Motor neuron (in vitro differentiated cells): ENCODE data around the gene LSM14B. TPM values are rescaled to one million over a fixed set of nuclear protein-coding genes. Genes with fewer than 3 reads are reported as not detected.
A peak's percentile ranks its signal among the peaks of the same experiment; 100 is the strongest.

Experiments used
- ATAC-seq, 8 experiments: fragments of 200-7000 bp; cut with Tn5 transposase; replicated peaks in 6 of 8; 2 replicates each; pipeline ENCODE4 v1.8.0; 2021; ENCODE audit warnings: mild to moderate bottlenecking in 8 of 8, moderate library complexity in 8 of 8
- H3K27ac ChIP-seq, 2 donors: fragments of 250-450 bp; sonication (Bioruptor Pico); 2 replicates each; pipeline ENCODE4 v1.9.0; 2021; ENCODE audit warnings: antibody characterized with exemption in 2 of 2, mild to moderate bottlenecking in 2 of 2, moderate library complexity in 1 of 2
- H3K4me1 ChIP-seq, 2 donors: fragments of 250-450 bp; sonication (Bioruptor Pico); replicated peaks in 1 of 2; 2 replicates each; pipeline ENCODE4 v1.6.1; 2021; ENCODE audit warnings: antibody characterized with exemption in 2 of 2, mild to moderate bottlenecking in 2 of 2, moderate library complexity in 1 of 2
- H3K4me3 ChIP-seq, 5 donors: fragments of 250-450 bp; sonication (Bioruptor Pico); 2 replicates each; pipeline ENCODE4 v1.9.0; 2021; ENCODE audit warnings: antibody characterized with exemption in 5 of 5, mild to moderate bottlenecking in 5 of 5, moderate library complexity in 4 of 5
- WGBS, 10 experiments: fragments of 450-650 bp; shearing (Covaris generic); methylation state at CpG; one replicate each; pipeline ENCODE4 v1.0.0; 2022; 5-methylcytosine and 5-hydroxymethylcytosine counted together
- in situ Hi-C, 9 experiments: fragments of 400-800 bp; cut with MboI; loops; one replicate each; pipeline ENCODE4 v1.15.0; 2021; ENCODE audit warnings: low sequenced_read_pairs in 9 of 9, low pct_unique_long_range_greater_than_20kb in 2 of 9; ENCODE audit not compliant: unreplicated experiment in 9 of 9
- total RNA-seq, 8 experiments: library from RNA; unstranded; fragments of 300-600 nt; gene quantifications; 2 replicates each; pipeline versions ENCODE4 v1.2.3 to v1.2.4, GENCODE V29; 2022

Gene LSM14B
- total RNA-seq, 8 experiments from 2014 or later = 27.2 to 79.3 (median 55.4) TPM

DNA sequence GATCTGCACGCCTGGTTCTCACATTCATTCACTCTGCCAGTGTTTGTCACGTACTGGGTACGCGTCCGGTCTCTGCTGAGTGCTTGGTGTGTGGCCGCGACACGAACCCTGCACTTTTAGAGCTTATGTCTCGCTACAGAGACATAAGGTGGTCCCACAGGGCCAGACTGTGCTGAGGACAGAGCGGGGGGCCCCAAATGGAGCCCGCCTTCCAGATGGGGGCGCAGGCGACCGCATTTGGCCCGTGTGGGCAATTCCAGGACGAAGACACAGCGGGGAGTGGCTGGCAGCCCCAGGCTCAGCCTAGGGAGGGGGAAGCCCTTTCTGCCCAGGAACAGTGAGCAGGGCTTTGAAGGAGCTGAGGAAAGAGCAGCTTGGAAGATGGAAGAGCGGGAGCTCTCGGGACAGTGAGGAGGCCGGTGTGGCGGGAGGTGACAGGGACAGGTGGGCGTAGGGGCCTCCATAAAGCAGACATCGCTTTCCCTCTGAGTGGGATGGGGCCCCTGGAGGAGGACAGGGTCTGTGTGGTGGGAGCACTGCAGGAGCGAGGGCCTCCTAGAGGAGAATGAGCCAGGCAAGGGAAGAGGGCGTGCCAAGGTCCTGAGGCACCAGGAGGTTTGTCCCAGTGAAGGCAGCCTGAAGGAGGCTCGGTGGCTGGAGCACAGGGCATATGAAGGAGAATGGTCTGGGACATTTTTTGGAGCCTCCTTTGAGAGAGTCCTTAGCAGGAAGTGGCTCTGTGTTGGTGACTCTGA is 52.8 kb downstream of the LSM14B start:
- in situ Hi-C loops = loop anchor here in 1 of 9 experiments (25.0 kb wide), 1 partner anchor 212 kb away; the partner anchor contains the start of gene RPS21
- Histone ChIP-seq H3K27ac (no peak overlapping the region), H3K4me1 (no peaks in the 10 kb centered on the region), H3K4me3 (no peak overlapping the region)
- peak in 1 of 8 experiments; percentile 12 for ATAC-seq
- 92 to 100% (median 100%) methylated on average over 2 to 7 of the region's 26 CpGs; no CpG with 5 or more reads in 3 of the 10 experiments for WGBS, 10 experiments

DNA sequence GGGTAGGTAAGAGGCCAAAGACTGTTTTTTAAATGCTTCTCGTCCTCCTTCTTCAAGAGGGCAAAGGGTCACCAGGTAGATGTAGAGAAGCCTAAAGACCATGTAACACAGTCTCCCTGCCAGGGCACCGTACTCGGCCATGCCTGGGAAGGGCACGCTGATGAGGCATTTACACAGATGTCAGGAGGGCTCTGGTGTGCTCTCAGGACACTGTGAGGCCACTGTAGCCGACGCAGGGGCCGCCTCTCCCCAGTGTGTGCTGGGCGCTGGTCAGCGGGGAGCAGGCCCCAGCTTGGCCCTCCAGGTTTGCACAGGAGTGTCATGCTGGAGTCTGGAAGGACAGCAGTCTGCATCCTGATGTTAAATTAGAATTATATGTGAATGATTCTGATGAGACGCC is 53.4 kb downstream of the LSM14B start:
- no peak overlapping the region for H3K27ac ChIP-seq
- no peaks in the 10 kb centered on the region for H3K4me1 ChIP-seq
- no peak overlapping the region for H3K4me3 ChIP-seq
- no peak for ATAC-seq
- 17 to 100% (median 100%) methylated on average over 1 to 6 of the region's 10 CpGs; no CpG with 5 or more reads in 2 of the 10 experiments for WGBS, 10 experiments
- in situ Hi-C loops = loop anchor here in 1 of 9 experiments (25.0 kb wide), 1 partner anchor 212 kb away; the partner anchor contains the start of gene RPS21

- ATAC-seq = no peak
- in situ Hi-C loops = loop anchor here in 1 of 9 experiments (25.0 kb wide), 1 partner anchor 210 kb away; the partner anchor contains the start of gene RPS21
- Histone ChIP-seq H3K4me3 (no peak overlapping the region), H3K4me1 (peaks cover 4 to 5% of the 10 kb centered on the region in 2 donors), H3K27ac (no peak overlapping the region)
- WGBS, 10 experiments = 76 to 94% (median 92%) methylated on average over 3 to 10 of the region's 15 CpGs; no CpG with 5 or more reads in 5 of the 10 experiments
Observed at GRCh38 chr20:62176866-62177265, 54.6 kb downstream of the LSM14B start.

GRCh38 chr20:62177307-62177706 is 55.0 kb downstream of the LSM14B start:
- Histone ChIP-seq H3K27ac (no peak overlapping the region), H3K4me1 (peaks cover 5 to 8% of the 10 kb centered on the region in 2 donors), H3K4me3 (no peak overlapping the region)
- in situ Hi-C loops = loop anchor here in 1 of 9 experiments (25.0 kb wide), 1 partner anchor 210 kb away; the partner anchor contains the start of gene RPS21
- no peak for ATAC-seq
- 75 to 100% (median 86%) methylated on average over 1 to 6 of the region's 9 CpGs; no CpG with 5 or more reads in 3 of the 10 experiments for WGBS, 10 experiments

DNA sequence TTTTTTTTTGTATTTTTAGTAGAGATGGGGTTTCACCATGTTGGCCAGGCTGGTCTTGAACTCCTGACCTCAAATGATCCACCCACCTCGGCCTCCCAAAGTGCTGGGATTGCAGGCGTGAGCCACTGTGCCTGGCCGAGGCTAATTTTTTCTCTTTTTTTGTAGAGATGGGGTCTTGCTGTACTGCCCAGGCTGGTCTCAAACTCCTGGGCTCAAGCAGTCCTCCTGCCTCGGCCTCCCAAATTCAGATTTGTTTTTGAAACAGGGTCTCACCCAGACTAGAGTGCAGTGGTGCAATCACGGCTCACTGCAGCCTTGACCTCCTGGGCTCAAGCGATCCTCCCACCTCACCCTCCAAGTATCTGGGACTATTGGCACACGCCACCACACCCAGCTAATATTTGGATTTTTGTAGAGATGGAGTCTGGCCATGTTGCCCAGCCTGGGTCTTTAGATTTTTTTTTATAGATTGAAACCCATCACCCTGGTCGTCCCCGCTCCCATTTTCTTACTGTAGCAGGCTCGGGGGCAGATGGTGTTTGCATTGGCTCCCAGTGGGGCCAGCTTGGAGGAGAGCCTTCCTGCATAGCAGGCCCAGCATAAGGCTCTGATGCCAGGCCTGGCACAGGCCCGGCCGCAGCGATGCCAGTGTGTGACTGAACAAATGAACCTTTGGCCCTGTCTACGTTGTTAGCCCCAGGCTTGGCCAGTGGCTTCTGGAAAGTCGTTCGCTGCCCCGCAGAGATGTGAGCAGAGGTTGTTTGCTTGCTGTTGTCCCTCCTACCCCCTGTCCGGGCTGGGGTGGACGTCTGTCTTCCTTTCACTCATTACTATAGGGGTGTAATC is 56.3 kb downstream of the LSM14B start:
- in situ Hi-C loops = loop anchor here in 1 of 9 experiments (25.0 kb wide), 1 partner anchor 209 kb away; the partner anchor contains the start of gene RPS21
- WGBS, 10 experiments = 89 to 100% (median 92%) methylated on average over 1 to 12 of the region's 19 CpGs; no CpG with 5 or more reads in 1 of the 10 experiments
- no peak for ATAC-seq
- Histone ChIP-seq H3K27ac (no peak overlapping the region), H3K4me1 (peaks cover 6 to 8% of the 10 kb centered on the region in 2 donors), H3K4me3 (no peak overlapping the region)

- in situ Hi-C loops = loop anchor here in 1 of 9 experiments (25.0 kb wide), 1 partner anchor 208 kb away; the partner anchor contains the start of gene RPS21
- Histone ChIP-seq H3K4me1 (peaks cover 10 to 13% of the 10 kb centered on the region in 2 donors), H3K4me3 (no peak overlapping the region), H3K27ac (no peak overlapping the region)
- no peak for ATAC-seq
- 80 to 100% (median 94%) methylated on average over 2 to 11 of the region's 14 CpGs; no CpG with 5 or more reads in 5 of the 10 experiments for WGBS, 10 experiments
Observed at GRCh38 chr20:62179162-62179504, 56.9 kb downstream of the LSM14B start.

- in situ Hi-C loops = loop anchor here in 1 of 9 experiments (25.0 kb wide), 1 partner anchor 205 kb away; the partner anchor contains the start of gene RPS21
- Histone ChIP-seq H3K4me3 (peak overlapping the region in 4 of 5 donors; percentile 72 to 99 (median 82)), H3K4me1 (peaks cover 10 to 13% of the 10 kb centered on the region in 2 donors), H3K27ac (no peak overlapping the region)
- no peak for ATAC-seq
- 58 to 100% (median 100%) methylated on average over 2 of the region's 2 CpGs; no CpG with 5 or more reads in 3 of the 10 experiments for WGBS, 10 experiments
Observed at GRCh38 chr20:62181808-62182207, 59.5 kb downstream of the LSM14B start.

- in situ Hi-C loops = loop anchor here in 1 of 9 experiments (25.0 kb wide), 1 partner anchor 205 kb away; the partner anchor contains the start of gene RPS21
- Histone ChIP-seq H3K4me3 (peak within 1 kb of the TSS; percentile 72 to 99 (median 81)), H3K27ac (peak within 1 kb of the TSS; percentile 83 to 93), H3K4me1 (peaks cover 10 to 13% of the 10 kb centered on the region in 2 donors)
- whole genome bisulfite sequencing, 10 experiments = 0 to 2% (median 1%) methylated on average over 2 to 16 of the region's 96 CpGs; no CpG with 5 or more reads in 2 of the 10 experiments
- peak; percentile 92 to 98 (median 96) for ATAC-seq
Observed at GRCh38 chr20:62182469-62183425, 60.5 kb downstream of the LSM14B start, which contains the start of gene MTG2. Gene MTG2 (plus strand): TSS chr20:62183028. CDS start chr20:62193421, 10,393 bp downstream.

GRCh38 chr20:62183426-62184142 is 61.3 kb downstream of the LSM14B start:
- peak in 2 of 8 experiments; percentile 7 for ATAC-seq
- peak overlapping the region; percentile 72 to 99 (median 81) for H3K4me3 ChIP-seq
- peaks cover 10 to 13% of the 10 kb centered on the region in 2 donors for H3K4me1 ChIP-seq
- in situ Hi-C loops = loop anchor here in 1 of 9 experiments (25.0 kb wide), 1 partner anchor 204 kb away; the partner anchor contains the start of gene RPS21
- WGBS, 10 experiments = 0 to 75% (median 7%) methylated on average over 2 to 18 of the region's 25 CpGs; no CpG with 5 or more reads in 1 of the 10 experiments
- H3K27ac ChIP-seq = peak overlapping the region; percentile 83 to 93
